Keratinocyte (primary cell): ENCODE results near the gene ARPC1B. TPM values are rescaled to one million over a fixed set of nuclear protein-coding genes. Genes with fewer than 3 reads are reported as not detected.

ENCODE experiments used
- DNase-seq: peaks from one replicate; pipeline ENCODE4 v3.0.0-alpha.2; 2011; ENCODE audit warnings: low read depth, missing footprints, low spot score
- FAIRE-seq: peaks from 2 replicates; lab custom pipeline; 2011; peaks lifted over from hg19 to GRCh38; lab: Jason Lieb, UNC
- H2AFZ ChIP-seq: 2 replicates; pipeline ENCODE4 v1.6.0; 2012; ENCODE audit warnings: low read length, control low read depth, inconsistent platforms; ENCODE audit not compliant: control insufficient read depth
- H3K27ac ChIP-seq: 2 replicates; pipeline ENCODE4 v1.5.1; 2011; ENCODE audit warnings: low read length; ENCODE audit not compliant: control insufficient read depth, insufficient read depth
- H3K27me3 ChIP-seq: 3 replicates; pipeline ENCODE4 v1.6.0; 2011; ENCODE audit warnings: low read length; ENCODE audit not compliant: control insufficient read depth, insufficient read depth; ENCODE audit errors: extremely low read depth
- H3K36me3 ChIP-seq, 2 experiments: 2 replicates in 1 of 2; 3 replicates in 1 of 2; pipeline ENCODE4 v1.5.1; 2011; ENCODE audit warnings: low read length in 2 of 2, mild to moderate bottlenecking in 1 of 2; ENCODE audit not compliant: control insufficient read depth in 2 of 2, insufficient read depth in 2 of 2; ENCODE audit errors: extremely low read depth in 1 of 2
- H3K4me1 ChIP-seq: 3 replicates; pipeline ENCODE4 v1.5.1; 2011; ENCODE audit warnings: low read length; ENCODE audit not compliant: control insufficient read depth, insufficient read depth; ENCODE audit errors: extremely low read depth
- H3K4me2 ChIP-seq: 3 replicates; pipeline ENCODE4 v1.6.0; 2011; ENCODE audit warnings: low read depth, low read length; ENCODE audit not compliant: control insufficient read depth, insufficient read depth; ENCODE audit errors: extremely low read depth
- H3K4me3 ChIP-seq, 3 experiments: fragments of 200-600 bp in 1 of 3; sonication (generic) in 1 of 3; 2 replicates in 2 of 3; 3 replicates in 1 of 3; pipeline ENCODE4 v1.5.1; 2011 to 2016; ENCODE audit warnings: low read length in 3 of 3, mild to moderate bottlenecking in 3 of 3, control low read depth in 2 of 3, inconsistent platforms in 1 of 3, low read depth in 1 of 3, mixed read lengths in 1 of 3, mixed run types in 1 of 3, moderate library complexity in 1 of 3; ENCODE audit not compliant: control insufficient read depth in 2 of 3, insufficient read depth in 2 of 3; ENCODE audit errors: extremely low read depth in 1 of 3
- H3K79me2 ChIP-seq: 2 replicates; pipeline ENCODE4 v1.6.0; 2012; ENCODE audit warnings: low read length; ENCODE audit not compliant: control insufficient read depth, insufficient read depth
- H3K9ac ChIP-seq: 3 replicates; pipeline ENCODE4 v1.6.0; 2011; ENCODE audit warnings: low read length; ENCODE audit not compliant: control insufficient read depth, insufficient read depth; ENCODE audit errors: extremely low read depth
- H3K9me1 ChIP-seq: 3 replicates; pipeline ENCODE4 v1.6.0; 2011; ENCODE audit warnings: low read length; ENCODE audit not compliant: control insufficient read depth, insufficient read depth; ENCODE audit errors: extremely low read depth
- H3K9me3 ChIP-seq: 2 replicates; pipeline ENCODE4 v1.5.1; 2012; ENCODE audit warnings: low read depth, low read length; ENCODE audit not compliant: control insufficient read depth
- H4K20me1 ChIP-seq: 3 replicates; pipeline ENCODE4 v1.6.0; 2011; ENCODE audit warnings: low read length; ENCODE audit not compliant: control insufficient read depth, insufficient read depth; ENCODE audit errors: extremely low read depth
- EZH2 ChIP-seq: IDR thresholded peaks from one replicate; pipeline ENCODE4 v1.6.1; 2012; ENCODE audit warnings: inconsistent platforms, mild to moderate bottlenecking, low read length, moderate library complexity
- dilution Hi-C: fragments of 300-500 bp; cut with MboI; formaldehyde crosslinking; loops from one replicate; pipeline ENCODE4 v1.7.0; 2020; ENCODE audit warnings: low sequenced_read_pairs; ENCODE audit not compliant: extremely low pct_ligation_motif_present
- polyA minus RNA-seq, 3 experiments: library from RNA; depleted of rRNA, polyadenylated mRNA; stranded (reverse); fragments of >200 nt; gene quantifications; 1 replicate in 1 of 3; 2 replicates in 1 of 3; 3 replicates in 1 of 3; pipeline ENCODE4 v1.2.3, GENCODE V29; 2011
- polyA plus RNA-seq, 5 experiments: library from polyadenylated mRNA; depleted of rRNA in 3 of 5; stranded (reverse) in 3 of 5; stranded (forward) in 1 of 5; unstranded in 1 of 5; fragments of >200 nt; gene quantifications; 1 replicate in 1 of 5; 2 replicates in 3 of 5; 3 replicates in 1 of 5; pipeline versions ENCODE4 v1.2.1 to v1.2.3, GENCODE V29; 2011 to 2012; ENCODE audit warnings: missing spikeins in 2 of 5, low read depth in 1 of 5, low replicate concordance in 1 of 5
- TF ChIP-seq, protein P1 (sequence below), 3 experiments: IDR thresholded peaks in 1 of 3; conservative IDR thresholded peaks in 1 of 3; optimal IDR thresholded peaks in 1 of 3; 2 replicates in 2 of 3; 3 replicates in 1 of 3; pipeline versions ENCODE3 to v1.5.1; 2011; ENCODE audit warnings: low read length in 3 of 3, mild to moderate bottlenecking in 3 of 3, moderate library complexity in 2 of 3, control low read depth in 1 of 3, inconsistent platforms in 1 of 3; ENCODE audit not compliant: insufficient read depth in 2 of 3; ENCODE audit errors: extremely low read depth in 1 of 3

ARPC1B gene
- 352 to 488 TPM (median 383 TPM) in 3 replicates for polyA plus RNA-seq
- polyA plus RNA-seq (2011; ENCODE audit: low read depth): 103 TPM
- polyA plus RNA-seq (2011; cell fraction: cytosol; rRNA removed): 336 and 813 TPM in 2 replicates
- polyA plus RNA-seq (2011; cell fraction: nucleus; rRNA removed): 214 and 228 TPM in 2 replicates
- polyA plus RNA-seq (2012; ENCODE audit: low replicate concordance): 163 and 581 TPM in 2 replicates
- 171 to 286 TPM (median 176 TPM) in 3 replicates for polyA minus RNA-seq
- 596 TPM for polyA minus RNA-seq (2011; cell fraction: cytosol; rRNA and poly(A)+ RNA removed)
- 115 and 120 TPM in 2 replicates for polyA minus RNA-seq (2011; cell fraction: nucleus; rRNA and poly(A)+ RNA removed)

DNA sequence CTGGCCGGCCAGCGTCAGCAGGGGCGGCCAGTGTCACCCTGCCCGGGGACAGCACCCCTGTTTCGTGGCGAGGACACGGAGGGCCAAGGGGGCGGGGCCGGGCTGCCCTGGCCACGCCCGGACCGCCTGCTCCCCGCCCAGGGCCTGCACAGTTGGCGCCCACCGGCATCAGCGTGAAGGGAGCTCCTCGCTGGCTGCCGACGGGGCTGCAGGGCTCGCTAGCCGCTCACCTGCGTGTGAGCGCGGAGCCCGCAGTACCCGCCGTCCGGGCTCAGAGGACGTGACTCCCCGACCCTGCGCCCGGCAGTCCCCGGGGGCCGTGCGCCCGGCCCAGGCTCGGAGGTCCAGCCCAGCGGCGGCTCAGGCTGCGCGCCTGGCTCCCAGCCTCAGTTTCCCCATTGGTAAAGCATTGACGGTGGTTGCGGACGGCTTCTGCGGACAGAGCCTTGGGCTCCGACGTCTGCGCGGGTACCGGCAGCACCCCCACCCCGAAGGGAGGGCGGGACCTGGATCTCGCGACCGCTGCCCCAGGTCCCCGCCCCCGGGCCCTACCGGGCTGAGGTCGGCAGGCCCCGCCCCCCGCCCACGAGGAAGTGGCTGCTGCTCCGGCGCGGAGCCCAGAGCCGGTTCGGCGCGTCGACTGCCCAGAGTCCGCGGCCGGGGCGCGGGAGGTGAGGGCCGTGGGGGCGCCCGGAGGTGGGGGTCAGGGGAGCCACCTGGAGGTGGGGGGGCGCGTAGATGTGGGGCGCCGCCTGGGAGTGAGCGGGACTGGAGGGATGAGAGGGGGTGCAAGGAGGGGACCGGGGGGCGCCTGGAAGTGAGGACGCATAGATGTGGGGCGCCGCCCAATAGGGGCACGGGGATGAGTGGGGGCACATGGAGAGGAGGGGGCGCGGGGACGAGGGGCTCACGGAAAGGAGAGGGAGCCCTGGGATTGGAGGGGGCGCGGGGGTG lies at the start of gene ARPC1B:
ARPC1B (plus strand) TSS at position 620 of the 954 bp plus-strand sequence. CDS start 10,985 bp downstream, outside the sequence.
- H3K4me3 ChIP-seq: peak within 1 kb of the TSS; percentile 48 to 91 (median 83)
- DNase-seq: no peak
- FAIRE-seq: no peak

GRCh38 chr7:99325001-99325493 lies 49.5 kb upstream of the ARPC1B start:
- TF ChIP-seq, protein P1, sequence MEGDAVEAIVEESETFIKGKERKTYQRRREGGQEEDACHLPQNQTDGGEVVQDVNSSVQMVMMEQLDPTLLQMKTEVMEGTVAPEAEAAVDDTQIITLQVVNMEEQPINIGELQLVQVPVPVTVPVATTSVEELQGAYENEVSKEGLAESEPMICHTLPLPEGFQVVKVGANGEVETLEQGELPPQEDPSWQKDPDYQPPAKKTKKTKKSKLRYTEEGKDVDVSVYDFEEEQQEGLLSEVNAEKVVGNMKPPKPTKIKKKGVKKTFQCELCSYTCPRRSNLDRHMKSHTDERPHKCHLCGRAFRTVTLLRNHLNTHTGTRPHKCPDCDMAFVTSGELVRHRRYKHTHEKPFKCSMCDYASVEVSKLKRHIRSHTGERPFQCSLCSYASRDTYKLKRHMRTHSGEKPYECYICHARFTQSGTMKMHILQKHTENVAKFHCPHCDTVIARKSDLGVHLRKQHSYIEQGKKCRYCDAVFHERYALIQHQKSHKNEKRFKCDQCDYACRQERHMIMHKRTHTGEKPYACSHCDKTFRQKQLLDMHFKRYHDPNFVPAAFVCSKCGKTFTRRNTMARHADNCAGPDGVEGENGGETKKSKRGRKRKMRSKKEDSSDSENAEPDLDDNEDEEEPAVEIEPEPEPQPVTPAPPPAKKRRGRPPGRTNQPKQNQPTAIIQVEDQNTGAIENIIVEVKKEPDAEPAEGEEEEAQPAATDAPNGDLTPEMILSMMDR (optimal IDR thresholded peaks at IDR 0.05 in 1 of 3, IDR thresholded peaks at IDR 0.05 in 1 of 3, conservative IDR thresholded peaks at IDR 0.05 in 1 of 3; ENCODE audit: extremely low read depth in 1 of 3, insufficient read depth in 2 of 3, low read length in 3 of 3): no peak
- no peak for TF ChIP-seq EZH2
- peak overlapping the region; percentile 82 for H3K4me2 ChIP-seq
- no peaks in the 10 kb centered on the region for H4K20me1 ChIP-seq
- dilution Hi-C loops: no loop called here
- peak overlapping the region; percentile 82 for H3K27ac ChIP-seq
- H2AFZ ChIP-seq: peak overlapping the region; percentile 87
- H3K4me3 ChIP-seq: peak overlapping the region; percentile 81 to 98 (median 92)
- no peaks in the 10 kb centered on the region for H3K9me3 ChIP-seq
- H3K36me3 ChIP-seq: peaks cover 0 to 2% of the 10 kb centered on the region in 2 experiments
- FAIRE-seq (no peak), DNase-seq (no peak)
- no peaks in the 10 kb centered on the region for H3K9me1 ChIP-seq
- H3K27me3 ChIP-seq: no peaks in the 10 kb centered on the region
- H3K79me2 ChIP-seq: peaks cover 48% of the 10 kb centered on the region
- H3K9ac ChIP-seq: peak overlapping the region; percentile 87
- H3K4me1 ChIP-seq: peaks cover 31% of the 10 kb centered on the region

More for the DNA sequence above, at the start of gene ARPC1B:
- Histone ChIP-seq H3K79me2 (peaks cover 11% of the 10 kb centered on the region), H3K9me1 (no peaks in the 10 kb centered on the region), H4K20me1 (peaks cover 12% of the 10 kb centered on the region), H3K9me3 (no peaks in the 10 kb centered on the region), H3K36me3 (peaks cover 10 to 11% of the 10 kb centered on the region in 2 experiments), H3K4me2 (peak within 1 kb of the TSS; percentile 66), H3K9ac (peak within 1 kb of the TSS; percentile 61), H3K27me3 (no peaks in the 10 kb centered on the region), H2AFZ (peak within 1 kb of the TSS; percentile 56), H3K27ac (peak within 1 kb of the TSS; percentile 36), H3K4me1 (peaks cover 37% of the 10 kb centered on the region)
- dilution Hi-C loops: no loop called here
- no peak for TF ChIP-seq EZH2
- TF ChIP-seq, protein P1 (optimal IDR thresholded peaks at IDR 0.05 in 1 of 3, IDR thresholded peaks at IDR 0.05 in 1 of 3, conservative IDR thresholded peaks at IDR 0.05 in 1 of 3; ENCODE audit: extremely low read depth in 1 of 3, insufficient read depth in 2 of 3, low read length in 3 of 3): no peak
